AG10803 (cell line): Measurements from ENCODE around the gene RNASEL.

ENCODE experiments used
- DNase-seq: peaks from one replicate; pipeline ENCODE4 v3.0.0; 2010; ENCODE audit warnings: low read depth
- H3K4me3 ChIP-seq: 2 replicates; pipeline ENCODE4 v1.5.1; 2011; ENCODE audit warnings: mild to moderate bottlenecking, low read length, control low read depth
- CTCF ChIP-seq: conservative IDR thresholded peaks from 2 replicates; pipeline ENCODE4 v1.5.1; 2011; ENCODE audit warnings: mild to moderate bottlenecking, low read length, control low read depth, inconsistent platforms

RNASEL gene

GRCh38 chr1:182604175-182605164 lies 15.4 kb upstream of the RNASEL start, which contains the start of gene RGS16:
Gene RGS16, minus strand, starts transcription at chr1:182604389. Its CDS starts 130 bp downstream, at chr1:182604259.
- no peak for TF ChIP-seq CTCF
- peak; percentile 69 for DNase-seq
- peak within 1 kb of the TSS; percentile 59 for H3K4me3 ChIP-seq

GRCh38 chr1:182603646-182604174 lies 14.7 kb upstream of the RNASEL start:
- peak overlapping the region; percentile 59 for H3K4me3 ChIP-seq
- no peak for DNase-seq
- no peak for TF ChIP-seq CTCF

- no peak overlapping the region for H3K4me3 ChIP-seq
- no peak for TF ChIP-seq CTCF
- DNase-seq: peak; percentile 37
Measured at GRCh38 chr1:182602935-182603645, 14.0 kb upstream of the RNASEL start.

- TF ChIP-seq CTCF: no peak
- DNase-seq: no peak
- H3K4me3 ChIP-seq: no peak overlapping the region
Measured at GRCh38 chr1:182601913-182602312, 12.9 kb upstream of the RNASEL start.

- TF ChIP-seq CTCF: peak; percentile 81
- DNase-seq: peak; percentile 77
- no peak overlapping the region for H3K4me3 ChIP-seq
Measured at GRCh38 chr1:182601416-182601786, 12.3 kb upstream of the RNASEL start.

- H3K4me3 ChIP-seq: no peak overlapping the region
- TF ChIP-seq CTCF: no peak
- DNase-seq: no peak
Measured at GRCh38 chr1:182600745-182601415, 11.8 kb upstream of the RNASEL start.
